ENCODE measurements around the gene GMIP.

DNA sequence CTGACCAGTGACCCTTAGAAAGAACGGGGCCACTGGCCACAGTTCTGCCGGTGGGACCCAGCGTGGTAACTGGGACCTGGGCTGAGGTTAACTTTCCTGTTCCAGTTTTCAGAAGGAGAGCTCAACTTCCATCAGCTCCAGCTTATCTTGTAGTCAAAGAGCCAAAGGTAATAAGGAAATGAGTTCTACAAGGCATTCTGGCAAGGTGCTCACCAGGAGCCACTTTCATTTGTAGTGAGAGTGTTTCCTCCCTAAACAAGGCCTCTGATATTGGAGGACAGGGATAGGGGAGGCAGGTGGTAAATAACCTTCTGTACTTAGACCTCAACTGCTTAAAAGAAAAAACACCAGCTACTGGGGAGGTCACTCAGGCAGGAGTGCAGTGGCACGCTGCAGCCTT, 63.0 kb downstream of the GMIP start:
- TF ChIP-seq, protein P1, sequence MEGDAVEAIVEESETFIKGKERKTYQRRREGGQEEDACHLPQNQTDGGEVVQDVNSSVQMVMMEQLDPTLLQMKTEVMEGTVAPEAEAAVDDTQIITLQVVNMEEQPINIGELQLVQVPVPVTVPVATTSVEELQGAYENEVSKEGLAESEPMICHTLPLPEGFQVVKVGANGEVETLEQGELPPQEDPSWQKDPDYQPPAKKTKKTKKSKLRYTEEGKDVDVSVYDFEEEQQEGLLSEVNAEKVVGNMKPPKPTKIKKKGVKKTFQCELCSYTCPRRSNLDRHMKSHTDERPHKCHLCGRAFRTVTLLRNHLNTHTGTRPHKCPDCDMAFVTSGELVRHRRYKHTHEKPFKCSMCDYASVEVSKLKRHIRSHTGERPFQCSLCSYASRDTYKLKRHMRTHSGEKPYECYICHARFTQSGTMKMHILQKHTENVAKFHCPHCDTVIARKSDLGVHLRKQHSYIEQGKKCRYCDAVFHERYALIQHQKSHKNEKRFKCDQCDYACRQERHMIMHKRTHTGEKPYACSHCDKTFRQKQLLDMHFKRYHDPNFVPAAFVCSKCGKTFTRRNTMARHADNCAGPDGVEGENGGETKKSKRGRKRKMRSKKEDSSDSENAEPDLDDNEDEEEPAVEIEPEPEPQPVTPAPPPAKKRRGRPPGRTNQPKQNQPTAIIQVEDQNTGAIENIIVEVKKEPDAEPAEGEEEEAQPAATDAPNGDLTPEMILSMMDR (IDR thresholded peaks at IDR 0.05) = no peak
- no peak for TF ChIP-seq POLR2AphosphoS5 (IDR thresholded peaks at IDR 0.05)
